HCT116 (cell line): ENCODE results near the gene NARS2. TPM values are rescaled to one million over a fixed set of nuclear protein-coding genes. Genes with fewer than 3 reads are reported as not detected.

Experiments
- ATAC-seq: fragments of 200-7000 bp; cut with Tn5 transposase; 2 replicates; pipeline ENCODE4 v1.9.1; 2020; ENCODE audit warnings: mild to moderate bottlenecking, moderate library complexity
- BruUV-seq: library from RNA; stranded (reverse); fragments of 400-500 nt; replicated peaks from 2 replicates; lab custom pipeline; 2021; lab: Mats Ljungman, UMichigan
- CTCF ChIA-PET: fragments of 300-600 bp; sonication (Branson Sonifier 250); formaldehyde crosslinking; loops from one replicate; lab custom pipeline; 2021; ENCODE audit warnings: antibody characterized with exemption; lab: Charles Lee
- POLR2A ChIA-PET: fragments of 300-600, 350-600 bp; sonication (Branson Sonifier 250); formaldehyde crosslinking; loops from one replicate; lab custom pipeline; 2021; ENCODE audit warnings: antibody characterized with exemption; lab: Charles Lee
- RAD21 ChIA-PET, 2 experiments: fragments of 300-600 bp; sonication (Branson Sonifier 250); formaldehyde crosslinking; loops; one replicate each; lab custom pipeline; 2023; ENCODE audit warnings: low total read pairs in 2 of 2; ENCODE audit not compliant: uncharacterized antibody in 2 of 2, unreplicated experiment in 2 of 2, low non-redundant PET in 1 of 2; lab: Charles Lee
- DNase-seq: peaks from one replicate; pipeline ENCODE4 v3.0.0-alpha.2; 2010; ENCODE audit warnings: low read depth, low spot score
- H2AFZ ChIP-seq: fragments of 200-600 bp; shearing (Covaris generic), sonication (generic); 2 replicates; pipeline ENCODE4 v1.6.1; 2017; ENCODE audit warnings: low read depth, mixed run types, mixed read lengths, antibody characterized with exemption, low read length; ENCODE audit not compliant: poor library complexity, severe bottlenecking
- H3K27ac ChIP-seq: 2 replicates; pipeline ENCODE4 v1.5.1; 2012; ENCODE audit warnings: low read depth, low read length
- H3K27me3 ChIP-seq: fragments of 200-600 bp; sonication (generic); 2 replicates; pipeline ENCODE4 v1.6.1; 2016; ENCODE audit warnings: mixed run types, low read length, mixed read lengths; ENCODE audit not compliant: insufficient read depth
- H3K36me3 ChIP-seq, 2 experiments: fragments of 200-500 bp in 1 of 2; fragments of 200-600 bp in 1 of 2; sonication (Bioruptor generic) in 1 of 2; sonication (generic) in 1 of 2; 2 replicates each; pipeline versions ENCODE4 v1.5.1 to v1.6.1; 2014 to 2016; ENCODE audit warnings: low read length in 2 of 2, inconsistent platforms in 1 of 2, mixed read lengths in 1 of 2, mixed run types in 1 of 2; ENCODE audit not compliant: insufficient read depth in 2 of 2, control insufficient read depth in 1 of 2
- H3K4me1 ChIP-seq, 2 experiments: fragments of 200-600 bp in 1 of 2; sonication (generic) in 1 of 2; 2 replicates each; pipeline versions ENCODE4 v1.5.1 to v1.6.1; 2012 to 2017; ENCODE audit warnings: low read length in 2 of 2, inconsistent platforms in 1 of 2, mild to moderate bottlenecking in 1 of 2, mixed read lengths in 1 of 2, mixed run types in 1 of 2, moderate library complexity in 1 of 2; ENCODE audit not compliant: insufficient read depth in 2 of 2, control insufficient read depth in 1 of 2
- H3K4me2 ChIP-seq: fragments of 200-600 bp; sonication (generic); 2 replicates; pipeline ENCODE4 v1.6.1; 2017; ENCODE audit warnings: mixed run types, low read length, mixed read lengths
- H3K4me3 ChIP-seq, 2 experiments: fragments of 200-600 bp in 1 of 2; sonication (generic) in 1 of 2; replicated peaks in 1 of 2; 2 replicates each; pipeline ENCODE4 v1.5.1; 2011 to 2016; ENCODE audit warnings: low read length in 2 of 2, control low read depth in 1 of 2, low read depth in 1 of 2, mild to moderate bottlenecking in 1 of 2, mixed read lengths in 1 of 2, mixed run types in 1 of 2
- H3K79me2 ChIP-seq: fragments of 200-600 bp; sonication (generic); 2 replicates; pipeline ENCODE4 v1.6.1; 2017; ENCODE audit warnings: mild to moderate bottlenecking, mixed run types, low read length, moderate library complexity, mixed read lengths; ENCODE audit not compliant: insufficient read depth
- H3K9ac ChIP-seq: fragments of 200-600 bp; sonication (generic); 2 replicates; pipeline ENCODE4 v1.6.1; 2016; ENCODE audit warnings: low read length, mixed read lengths
- H3K9me2 ChIP-seq: fragments of 200-600 bp; sonication (generic), shearing (Covaris generic); 2 replicates; pipeline ENCODE4 v1.6.1; 2017; ENCODE audit warnings: mixed run types, mild to moderate bottlenecking, moderate library complexity; ENCODE audit not compliant: insufficient read depth
- H3K9me3 ChIP-seq, 2 experiments: fragments of 200-500 bp in 1 of 2; fragments of 200-600 bp in 1 of 2; sonication (Bioruptor generic) in 1 of 2; sonication (generic) in 1 of 2; 2 replicates each; pipeline ENCODE4 v1.6.1; 2014 to 2017; ENCODE audit warnings: low read length in 2 of 2, mixed read lengths in 2 of 2, inconsistent platforms in 1 of 2, low read depth in 1 of 2, mild to moderate bottlenecking in 1 of 2, mixed run types in 1 of 2, moderate library complexity in 1 of 2; ENCODE audit not compliant: control insufficient read depth in 1 of 2, insufficient read depth in 1 of 2
- H4K20me1 ChIP-seq: fragments of 200-600 bp; sonication (generic), shearing (Covaris generic); 2 replicates; pipeline ENCODE4 v1.6.1; 2017; ENCODE audit warnings: mixed run types, mild to moderate bottlenecking, moderate library complexity; ENCODE audit not compliant: insufficient read depth
- CEBPB ChIP-seq: IDR thresholded peaks from 2 replicates; pipeline ENCODE4 v1.6.1; 2012; ENCODE audit warnings: low read depth
- CTCF ChIP-seq, 3 experiments: fragments of 200-600 bp in 1 of 3; sonication (generic) in 1 of 3; IDR thresholded peaks in 2 of 3; conservative IDR thresholded peaks in 1 of 3; 2 replicates each; pipeline ENCODE4 v1.5.1; 2012 to 2017; ENCODE audit warnings: low read depth in 2 of 3, low read length in 2 of 3, antibody characterized with exemption in 1 of 3, borderline replicate concordance in 1 of 3, control low read depth in 1 of 3, mild to moderate bottlenecking in 1 of 3, mixed read lengths in 1 of 3, mixed run types in 1 of 3, moderate library complexity in 1 of 3; ENCODE audit not compliant: insufficient read depth in 1 of 3
- EZH2 ChIP-seq: fragments of 200-600 bp; sonication (generic); IDR thresholded peaks from 2 replicates; pipeline ENCODE4 v1.6.1; 2017; ENCODE audit warnings: antibody characterized with exemption, mixed run types
- EZH2phosphoT487 ChIP-seq: fragments of 200-600 bp; IDR thresholded peaks from 2 replicates; pipeline ENCODE4 v1.6.1; 2018; ENCODE audit warnings: antibody characterized with exemption, borderline replicate concordance
- FOSL1 ChIP-seq: IDR thresholded peaks from 2 replicates; pipeline ENCODE4 v1.6.1; 2012; ENCODE audit warnings: low read depth
- MAX ChIP-seq: IDR thresholded peaks from 2 replicates; pipeline ENCODE4 v1.6.1; 2012
- SIN3A ChIP-seq: IDR thresholded peaks from 2 replicates; pipeline ENCODE4 v1.6.1; 2012; ENCODE audit warnings: low read depth
- TCF7L2 ChIP-seq: IDR thresholded peaks from 2 replicates; pipeline ENCODE4 v1.7.0; 2011; ENCODE audit warnings: borderline replicate concordance, inconsistent platforms; ENCODE audit not compliant: insufficient read depth, insufficient read length; ENCODE audit errors: extremely low read depth
- ZBTB33 ChIP-seq: IDR thresholded peaks from 2 replicates; pipeline ENCODE4 v1.6.1; 2011; ENCODE audit warnings: mild to moderate bottlenecking, low read length, moderate library complexity; ENCODE audit not compliant: insufficient replicate concordance; ENCODE audit errors: extremely low read depth
- ZFX ChIP-seq: fragments of 450-650 bp; IDR thresholded peaks from 2 replicates; pipeline ENCODE4 v1.6.1; 2017
- ZNF274 ChIP-seq: fragments of 200-500 bp; sonication (Bioruptor generic); IDR thresholded peaks from 2 replicates; pipeline ENCODE4 v1.6.1; 2014; ENCODE audit warnings: mild to moderate bottlenecking, low read depth, low read length, inconsistent platforms
- intact Hi-C: fragments of 100-400 bp; cut with micrococcal nuclease; formaldehyde crosslinking; loops from 2 replicates; pipeline ENCODE4 v1.10.0; 2022
- total RNA-seq: library from RNA; stranded (reverse); gene quantifications from one replicate; pipeline ENCODE4 v1.2.1, GENCODE V29; 2021; ENCODE audit not compliant: unreplicated experiment

NARS2 gene
- total RNA-seq, 1 experiment from 2014 or later: 26.0 TPM

- TF ChIP-seq ZNF274: no peak
- no peak for TF ChIP-seq MAX
- no peak for TF ChIP-seq CEBPB
- no peak for TF ChIP-seq CTCF (IDR thresholded peaks at IDR 0.05 in 2 of 3, conservative IDR thresholded peaks at IDR 0.05 in 1 of 3; ENCODE audit: borderline replicate concordance in 1 of 3, insufficient read depth in 1 of 3, low read depth in 2 of 3, low read length in 2 of 3)
- TF ChIP-seq TCF7L2: no peak
- ChIA-PET POLR2A (no interaction called here), RAD21 (no interaction called here), CTCF (no interaction called here)
- H3K9me2 ChIP-seq: no peaks in the 10 kb centered on the region
- H3K36me3 ChIP-seq: peaks cover 0 to 9% of the 10 kb centered on the region in 2 experiments; a peak in 3 of 4 replicates
- no TSS peak for BruUV-seq
- DNase-seq (no peak), ATAC-seq (no peak)
- no peak overlapping the region for H3K27ac ChIP-seq
- no peaks in the 10 kb centered on the region for H3K79me2 ChIP-seq
- H3K9me3 ChIP-seq: no peaks in the 10 kb centered on the region
- H3K4me3 ChIP-seq: no peak overlapping the region
- H3K27me3 ChIP-seq: no peaks in the 10 kb centered on the region
- no peak overlapping the region for H2AFZ ChIP-seq
- intact Hi-C loops: no loop called here
- no peak overlapping the region for H3K9ac ChIP-seq
- H3K4me1 ChIP-seq: no peaks in the 10 kb centered on the region
- H3K4me2 ChIP-seq: no peak overlapping the region
- H4K20me1 ChIP-seq: no peaks in the 10 kb centered on the region
These were observed 136.2 kb downstream of the NARS2 start for GRCh38 chr11:78438298-78438975.

- no peaks in the 10 kb centered on the region for H4K20me1 ChIP-seq
- BruUV-seq: no TSS peak
- no peak overlapping the region for H3K9ac ChIP-seq
- ChIA-PET CTCF (interaction anchor here (0.7 to 2.1 kb wide), 5 partner anchors 8 to 239 kb away, joined by 3 to 7 read pairs (median 6); partner anchors contain the start of gene GAB2), POLR2A (no interaction called here), RAD21 (no interaction called here)
- H3K27me3 ChIP-seq: no peaks in the 10 kb centered on the region
- intact Hi-C loops: loop anchor here (1.0 kb wide), 1 partner anchor 205 kb away; no protein-coding TSS in a partner anchor
- H3K27ac ChIP-seq: no peak overlapping the region
- H3K79me2 ChIP-seq: no peaks in the 10 kb centered on the region
- H3K4me1 ChIP-seq: no peaks in the 10 kb centered on the region
- no peaks in the 10 kb centered on the region for H3K9me2 ChIP-seq
- H3K36me3 ChIP-seq: no peaks in the 10 kb centered on the region
- no peak overlapping the region for H3K4me2 ChIP-seq
- no peak overlapping the region for H2AFZ ChIP-seq
- ATAC-seq (no peak), DNase-seq (no peak)
- H3K4me3 ChIP-seq: no peak overlapping the region
- H3K9me3 ChIP-seq: no peaks in the 10 kb centered on the region
- no peak for TF ChIP-seq CEBPB
- TF ChIP-seq EZH2: no peak
- TF ChIP-seq EZH2phosphoT487: no peak
- TF ChIP-seq CTCF (IDR thresholded peaks at IDR 0.05 in 2 of 3, conservative IDR thresholded peaks at IDR 0.05 in 1 of 3; ENCODE audit: borderline replicate concordance in 1 of 3, insufficient read depth in 1 of 3, low read depth in 2 of 3, low read length in 2 of 3): no peak
- TF ChIP-seq FOSL1: no peak
- TF ChIP-seq ZFX: no peak
- TF ChIP-seq SIN3A: no peak
- TF ChIP-seq ZBTB33: no peak
These were observed 141.7 kb downstream of the NARS2 start for GRCh38 chr11:78432956-78433355.
